Heart left ventricle (tissue), 16 donors: ENCODE measurements around the gene MINDY3. TPM values are rescaled to one million over a fixed set of nuclear protein-coding genes. Genes with fewer than 3 reads are reported as not detected.

Source experiments
- ATAC-seq, 4 donors: fragments of 200-7000 bp; cut with Tn5 transposase; one replicate each; pipeline ENCODE4 v1.9.1; 2020 to 2022; ENCODE audit warnings: moderate library complexity in 4 of 4, mild to moderate bottlenecking in 3 of 4, moderate number of reproducible peaks in 1 of 4
- DNase-seq, 5 donors: peaks; one replicate each; pipeline ENCODE4 v3.0.0-alpha.2; 2020
- H3K27ac ChIP-seq, 12 donors: fragments of 200-600 bp; sonication (generic) in 4 of 12; one replicate each; pipeline versions ENCODE4 v1.5.0 to v1.8.0; 2016 to 2022; ENCODE audit warnings: mild to moderate bottlenecking in 2 of 12
- H3K27me3 ChIP-seq, 9 donors: fragments of 200-600 bp; sonication (generic) in 2 of 9; one replicate each; pipeline versions ENCODE4 v1.5.1 to v1.8.0; 2016 to 2022; ENCODE audit warnings: mild to moderate bottlenecking in 3 of 9
- H3K36me3 ChIP-seq, 9 donors: fragments of 200-600 bp; sonication (generic) in 2 of 9; one replicate each; pipeline versions ENCODE4 v1.5.0 to v1.8.0; 2018 to 2022; ENCODE audit warnings: mild to moderate bottlenecking in 2 of 9
- H3K4me1 ChIP-seq, 12 donors: fragments of 200-600 bp; sonication (generic) in 4 of 12; one replicate each; pipeline versions ENCODE4 v1.5.0 to v1.8.0; 2016 to 2022; ENCODE audit warnings: mild to moderate bottlenecking in 3 of 12
- H3K4me3 ChIP-seq, 12 donors: fragments of 200-600 bp; sonication (generic) in 4 of 12; one replicate each; pipeline versions ENCODE4 v1.5.0 to v1.8.0; 2017 to 2022; ENCODE audit warnings: mild to moderate bottlenecking in 9 of 12, moderate library complexity in 4 of 12
- H3K9me3 ChIP-seq, 12 donors: fragments of 200-600 bp; sonication (generic) in 4 of 12; one replicate each; pipeline versions ENCODE4 v1.5.0 to v1.8.0; 2016 to 2022; ENCODE audit warnings: mild to moderate bottlenecking in 1 of 12
- POLR2A ChIP-seq, 2 donors: fragments of 450-650 bp; IDR thresholded peaks; one replicate each; pipeline ENCODE4 v1.6.1; 2017; ENCODE audit warnings: antibody characterized with exemption in 2 of 2, mild to moderate bottlenecking in 2 of 2, moderate library complexity in 2 of 2
- WGBS, 4 donors: extraction: QIAGEN DNeasy Blood & Tissue Kit in 2 of 4; methylation state at CpG; one replicate each; pipeline versions ENCODE4 v1.1.5 to v1.1.7; 2013 to 2018; 5-methylcytosine and 5-hydroxymethylcytosine counted together
- intact Hi-C, 10 donors: fragments of 100-400 bp; cut with DNase I; formaldehyde crosslinking; loops; one replicate each; pipeline versions ENCODE4 v1.11.1 to v1.14.2; 2022
- polyA plus RNA-seq, 2 donors: library from polyadenylated mRNA; stranded (reverse); fragments of 200-250 nt; gene quantifications; one replicate each; pipeline ENCODE4 v1.2.3, GENCODE V29; 2013
- total RNA-seq, 9 donors: library from RNA; depleted of rRNA in 2 of 9; stranded (reverse); fragments of >200 nt in 2 of 9; fragmentation: NEBNext Ultra II Directional in 3 of 9; extraction: Animal tissue kit (Norgen Biotek cat#: 25700) in 3 of 9; gene quantifications; one replicate each; pipeline versions ENCODE4 v1.1.0 to v1.2.4, GENCODE V29; 2016 to 2023
- TF ChIP-seq, protein P1 (sequence below), 12 donors: fragments of 200-600 bp; sonication (generic) in 4 of 12; IDR thresholded peaks; one replicate each; pipeline versions ENCODE4 v1.5.0 to v1.8.0; 2018 to 2022; ENCODE audit warnings: antibody characterized with exemption in 12 of 12, mild to moderate bottlenecking in 5 of 12
- donor health status: ischemic (EF 13 %, LVEDD 7.1; RV severe dilation, severe dysfunction).
- donor health status: healthy with polysubstance abuse.
- donor health status: DM: no; HTN: yes; CAD: no.
- donor health status: DM: no; HTN: no; CAD: no.
- donor health status: ischemic (EF 25% LVEDD 6.9; RV normal size, moderate dysfunction).
- donor health status: ischemic (EF 25% LVEDD 5.7; RV mildly dilated, moderate dysfunction).
- donor health status: healthy.
- donor health status: DM: yes; HTN: yes; CAD: no.
- donor health status: ischemic (EF 35%, LVEDD 5.7; RV mildly dilated, moderate dysfunction).
- donor health status: nonischemic (EF 11% LVEDD 7.7; RV severe dilation, severe dysfunction).
- donor health status: DM: yes; HTN: yes; CAD: no.
- donor health status: PGD.
- donor health status: ischemic (EF 29% LVEDD 5.4; RV normal size, mild dysfunction).
- donor health status: nonischemic (EF 23%, LVEDD 6.1; RV moderate dilation, normal function).

The MINDY3 gene
- total and polyA plus RNA-seq, 11 donors, result 7.6 to 31.0 (median 21.0) TPM

GRCh38 chr10:15869935-15870334 lies 9.6 kb upstream of the MINDY3 start:
- Histone ChIP-seq H3K36me3 (no peaks in the 10 kb centered on the region), H3K4me1 (no peaks in the 10 kb centered on the region), H3K9me3 (peaks cover 0 to 5% (median 0%) of the 10 kb centered on the region in 12 donors), H3K4me3 (no peak overlapping the region), H3K27me3 (peaks cover 0 to 63% (median 8%) of the 10 kb centered on the region in 9 donors), H3K27ac (no peak overlapping the region)
- intact Hi-C loops, result no loop called here
- TF ChIP-seq, protein P1, sequence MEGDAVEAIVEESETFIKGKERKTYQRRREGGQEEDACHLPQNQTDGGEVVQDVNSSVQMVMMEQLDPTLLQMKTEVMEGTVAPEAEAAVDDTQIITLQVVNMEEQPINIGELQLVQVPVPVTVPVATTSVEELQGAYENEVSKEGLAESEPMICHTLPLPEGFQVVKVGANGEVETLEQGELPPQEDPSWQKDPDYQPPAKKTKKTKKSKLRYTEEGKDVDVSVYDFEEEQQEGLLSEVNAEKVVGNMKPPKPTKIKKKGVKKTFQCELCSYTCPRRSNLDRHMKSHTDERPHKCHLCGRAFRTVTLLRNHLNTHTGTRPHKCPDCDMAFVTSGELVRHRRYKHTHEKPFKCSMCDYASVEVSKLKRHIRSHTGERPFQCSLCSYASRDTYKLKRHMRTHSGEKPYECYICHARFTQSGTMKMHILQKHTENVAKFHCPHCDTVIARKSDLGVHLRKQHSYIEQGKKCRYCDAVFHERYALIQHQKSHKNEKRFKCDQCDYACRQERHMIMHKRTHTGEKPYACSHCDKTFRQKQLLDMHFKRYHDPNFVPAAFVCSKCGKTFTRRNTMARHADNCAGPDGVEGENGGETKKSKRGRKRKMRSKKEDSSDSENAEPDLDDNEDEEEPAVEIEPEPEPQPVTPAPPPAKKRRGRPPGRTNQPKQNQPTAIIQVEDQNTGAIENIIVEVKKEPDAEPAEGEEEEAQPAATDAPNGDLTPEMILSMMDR (IDR thresholded peaks at IDR 0.05), result no peak
- no peak for TF ChIP-seq POLR2A (IDR thresholded peaks at IDR 0.05)
- DNase-seq (no peak), ATAC-seq (no peak)

GRCh38 chr10:15868006-15868405 lies 7.7 kb upstream of the MINDY3 start:
- H3K27me3 ChIP-seq, result peaks cover 0 to 58% (median 8%) of the 10 kb centered on the region in 9 donors
- H3K4me3 ChIP-seq, result no peak overlapping the region
- no peak for DNase-seq
- no peak for ATAC-seq
- TF ChIP-seq, protein P1 (IDR thresholded peaks at IDR 0.05), result no peak
- no peak for TF ChIP-seq POLR2A (IDR thresholded peaks at IDR 0.05)
- H3K27ac ChIP-seq, result no peak overlapping the region
- no peaks in the 10 kb centered on the region for H3K4me1 ChIP-seq
- H3K9me3 ChIP-seq, result peaks cover 0 to 4% (median 0%) of the 10 kb centered on the region in 12 donors
- intact Hi-C loops, result no loop called here
- WGBS, 4 donors, result 61 to 78% (median 64%) methylated on average over 5 of the region's 5 CpGs
- H3K36me3 ChIP-seq, result no peaks in the 10 kb centered on the region

DNA sequence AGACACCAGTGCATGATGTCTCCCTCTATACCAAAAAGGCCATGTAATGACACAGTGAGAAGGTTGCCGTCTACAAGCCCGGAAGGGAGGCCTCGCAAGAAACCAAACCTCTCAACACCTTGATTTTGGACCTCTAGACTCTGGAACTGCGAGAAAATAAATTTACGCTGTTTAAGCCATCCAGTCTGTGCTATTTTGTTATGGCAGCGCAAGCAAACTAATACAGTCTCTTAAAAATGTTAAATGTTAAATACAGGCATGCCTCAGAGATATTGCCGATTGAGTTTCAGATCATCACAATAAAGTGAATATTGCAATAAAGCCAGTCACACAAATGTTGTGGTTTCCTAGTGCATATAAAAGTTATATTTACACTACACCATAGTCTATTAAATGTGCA lies 5.0 kb upstream of the MINDY3 start:
- no peak for ATAC-seq
- DNase-seq, result no peak
- no peaks in the 10 kb centered on the region for H3K36me3 ChIP-seq
- peaks cover 0 to 7% (median 4%) of the 10 kb centered on the region in 12 donors for H3K4me1 ChIP-seq
- intact Hi-C loops, result no loop called here
- H3K9me3 ChIP-seq, result no peaks in the 10 kb centered on the region
- no peak for TF ChIP-seq POLR2A (IDR thresholded peaks at IDR 0.05)
- TF ChIP-seq, protein P1 (IDR thresholded peaks at IDR 0.05), result no peak
- no peak overlapping the region for H3K4me3 ChIP-seq
- 79 to 97% (median 93%) methylated on average over 7 of the region's 7 CpGs for WGBS, 4 donors
- peaks cover 0 to 43% (median 8%) of the 10 kb centered on the region in 9 donors for H3K27me3 ChIP-seq
- H3K27ac ChIP-seq, result no peak overlapping the region

DNA sequence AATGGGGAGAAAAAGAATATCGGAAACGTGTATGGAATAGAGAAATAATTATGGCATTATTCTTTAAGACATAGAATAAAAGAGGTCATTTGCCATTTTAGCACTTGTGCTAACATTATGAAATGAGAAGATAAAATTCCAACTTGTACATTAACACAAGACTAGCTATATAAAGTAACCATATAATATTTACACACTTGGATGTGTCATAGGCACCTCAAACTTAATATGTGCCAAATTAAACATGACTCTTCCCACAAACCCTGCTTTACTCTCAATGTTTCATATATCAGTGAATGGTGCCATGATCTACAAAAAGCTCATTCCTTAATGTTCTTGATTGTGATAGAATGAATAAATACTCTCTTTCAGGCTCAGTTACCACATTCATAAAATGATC lies 4.1 kb upstream of the MINDY3 start:
- intact Hi-C loops, result no loop called here
- TF ChIP-seq, protein P1 (IDR thresholded peaks at IDR 0.05), result no peak
- TF ChIP-seq POLR2A (IDR thresholded peaks at IDR 0.05), result no peak
- ATAC-seq (no peak), DNase-seq (no peak)
- Histone ChIP-seq H3K27ac (no peak overlapping the region), H3K27me3 (peaks cover 0 to 38% (median 8%) of the 10 kb centered on the region in 9 donors), H3K36me3 (no peaks in the 10 kb centered on the region), H3K4me3 (no peak overlapping the region), H3K9me3 (no peaks in the 10 kb centered on the region), H3K4me1 (peaks cover 0 to 10% (median 4%) of the 10 kb centered on the region in 12 donors)
- WGBS, 4 donors, result 80 to 87% (median 85%) methylated on average over 2 of the region's 2 CpGs
